Esophagus squamous epithelium (tissue), 5 donors: ENCODE data around the gene FAM221A. TPM values are rescaled to one million over a fixed set of nuclear protein-coding genes. Genes with fewer than 3 reads are reported as not detected.
A peak's percentile ranks its signal among the peaks of the same experiment; 100 is the strongest.

Experiments used
- DNase-seq: peaks from one replicate; lab custom pipeline; 2025; lab: John Stamatoyannopoulos, UW
- H3K27ac ChIP-seq, 4 donors: fragments of 200-600 bp; sonication (generic); one replicate each; pipeline ENCODE4 v1.5.1; 2016 to 2019; ENCODE audit warnings: mild to moderate bottlenecking in 1 of 4
- H3K27me3 ChIP-seq, 4 donors: fragments of 200-600 bp; sonication (generic); 1 replicate in 3 of 4; 2 replicates in 1 of 4; pipeline versions ENCODE4 v1.5.1 to v1.6.0; 2017 to 2021; ENCODE audit warnings: antibody characterized with exemption in 1 of 4
- H3K36me3 ChIP-seq, 3 donors: fragments of 200-600 bp; sonication (generic); one replicate each; pipeline ENCODE4 v1.5.1; 2016 to 2019
- H3K4me1 ChIP-seq, 3 donors: fragments of 200-600 bp; sonication (generic); one replicate each; pipeline ENCODE4 v1.5.1; 2017 to 2019
- H3K4me3 ChIP-seq, 4 donors: fragments of 200-600 bp; sonication (generic); 1 replicate in 3 of 4; 2 replicates in 1 of 4; pipeline ENCODE4 v1.5.1; 2016 to 2019; ENCODE audit warnings: mild to moderate bottlenecking in 2 of 4, moderate library complexity in 1 of 4
- H3K9me3 ChIP-seq, 3 donors: fragments of 200-600 bp; sonication (generic); one replicate each; pipeline ENCODE4 v1.5.1; 2016 to 2019
- CTCF ChIP-seq, 6 experiments: fragments of 450-650 bp in 4 of 6; fragments of 200-600 bp in 2 of 6; sonication (generic) in 2 of 6; IDR thresholded peaks; one replicate each; pipeline ENCODE4 v1.5.1; 2016 to 2019; ENCODE audit warnings: antibody characterized with exemption in 6 of 6, mild to moderate bottlenecking in 4 of 6, moderate library complexity in 4 of 6
- POLR2A ChIP-seq, 4 donors: fragments of 450-650 bp; IDR thresholded peaks; one replicate each; pipeline ENCODE4 v1.6.1; 2017; ENCODE audit warnings: antibody characterized with exemption in 4 of 4, mild to moderate bottlenecking in 4 of 4, moderate library complexity in 3 of 4
- WGBS, 2 donors: methylation state at CpG; one replicate each; pipeline ENCODE4 v1.1.5; 2018; 5-methylcytosine and 5-hydroxymethylcytosine counted together
- intact Hi-C: fragments of 100-400 bp; cut with DNase I; formaldehyde crosslinking; loops from one replicate; pipeline ENCODE4 v1.15.0; 2022
- total RNA-seq, 4 donors: library from RNA; depleted of rRNA; stranded (reverse); fragments of >200 nt; gene quantifications; one replicate each; pipeline ENCODE4 v1.1.0, GENCODE V29; 2016
- donor health status: DM: yes; HTN: yes; CAD: no.

The FAM221A gene
- total RNA-seq, 4 donors from 2014 or later = 4.2 to 17.7 (median 7.7) TPM

DNA sequence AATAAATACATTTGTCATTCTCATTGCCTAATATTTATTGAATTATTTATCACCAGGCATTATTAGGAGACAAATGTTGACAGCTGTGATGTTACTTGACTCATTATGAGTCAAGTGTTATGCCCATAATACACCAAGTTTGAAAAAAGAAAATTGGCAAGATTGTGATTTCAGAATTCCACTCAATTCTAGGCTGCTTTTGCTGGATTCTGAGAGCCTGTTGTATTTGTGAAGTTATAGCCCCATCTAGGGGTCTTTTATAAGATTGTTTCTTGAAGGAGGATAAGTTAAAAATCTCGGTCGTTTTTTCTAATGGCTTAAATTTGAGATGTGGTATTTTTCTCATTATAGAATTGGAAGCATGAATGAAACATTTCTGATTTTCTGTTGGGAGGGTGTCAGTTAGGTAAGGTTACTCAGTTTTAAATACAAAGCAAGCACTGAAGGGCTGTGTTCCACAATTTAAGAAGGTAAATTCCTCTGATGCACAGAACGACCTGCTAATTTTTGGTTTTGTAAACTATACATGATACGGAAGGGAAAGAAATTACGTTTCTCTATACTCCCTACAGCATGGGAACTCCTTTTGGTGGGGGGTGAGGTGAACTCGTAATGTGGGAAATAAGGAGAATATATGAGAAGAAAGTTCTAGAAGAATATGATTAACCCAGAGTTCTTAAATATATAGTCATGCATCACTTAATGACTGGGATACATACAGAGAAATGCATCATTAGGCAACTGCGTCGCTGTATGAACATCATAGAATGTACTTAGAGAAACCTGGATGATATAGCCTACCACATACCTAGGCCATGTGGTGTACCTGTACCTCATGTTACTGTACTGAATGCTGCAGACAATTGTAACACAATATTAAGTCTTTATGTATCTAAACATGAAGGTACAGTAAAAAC lies 32.6 kb downstream of the FAM221A start:
- no peaks in the 10 kb centered on the region for H3K4me1 ChIP-seq
- no peaks in the 10 kb centered on the region for H3K36me3 ChIP-seq
- no peak overlapping the region for H3K27ac ChIP-seq
- no peak for DNase-seq
- WGBS, 2 donors = 37 to 44% methylated on average over 8 of the region's 8 CpGs
- intact Hi-C loops = loop anchor here (10.0 kb wide), 1 partner anchor 138 kb away; no protein-coding TSS in a partner anchor
- no peak for TF ChIP-seq POLR2A (IDR thresholded peaks at IDR 0.05)
- peak in 5 of 6 experiments; percentile 34 to 67 (median 49) for TF ChIP-seq CTCF (IDR thresholded peaks at IDR 0.05)
- H3K9me3 ChIP-seq = no peaks in the 10 kb centered on the region
- no peaks in the 10 kb centered on the region for H3K27me3 ChIP-seq
- H3K4me3 ChIP-seq = no peak overlapping the region

DNA sequence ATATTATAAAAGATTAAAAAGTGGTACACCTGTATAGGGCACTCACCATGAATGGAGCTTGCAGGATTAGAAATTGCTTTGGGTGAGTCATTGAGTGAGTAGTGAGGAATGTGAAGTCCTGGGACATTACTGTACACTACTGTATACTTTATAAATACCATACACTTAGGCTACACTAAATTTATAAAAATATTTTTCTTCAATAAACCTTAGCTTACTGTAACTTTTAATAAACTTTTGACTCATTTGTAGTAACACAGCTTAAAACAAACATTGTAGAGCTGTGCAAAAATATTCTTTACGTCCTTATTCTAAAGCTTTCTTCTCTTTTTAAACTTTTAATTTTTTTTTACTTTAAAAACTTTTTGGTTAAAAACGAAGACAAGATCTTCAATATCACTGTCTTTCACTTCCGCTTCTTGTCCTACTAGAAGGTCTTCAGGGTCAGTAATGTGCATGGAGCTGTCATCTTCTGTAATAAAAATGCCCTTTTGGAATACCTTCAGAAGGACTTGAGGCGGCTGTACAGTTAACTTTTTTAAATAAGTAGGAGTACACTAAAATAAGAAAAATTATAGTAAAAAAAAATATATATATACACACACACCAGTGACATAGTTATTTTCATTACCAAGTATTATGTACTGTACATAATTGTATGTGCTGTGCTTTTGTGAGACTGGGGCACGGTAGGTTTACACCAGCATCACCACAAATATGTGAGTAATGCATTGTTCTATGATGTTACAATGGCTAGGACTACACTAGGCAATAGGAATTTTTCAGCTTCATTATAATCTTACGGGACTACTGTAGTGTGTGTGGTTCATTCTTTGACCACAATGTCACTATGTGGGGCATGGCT lies 33.5 kb downstream of the FAM221A start:
- Histone ChIP-seq H3K27me3 (no peaks in the 10 kb centered on the region), H3K4me3 (no peak overlapping the region), H3K27ac (no peak overlapping the region), H3K4me1 (no peaks in the 10 kb centered on the region), H3K36me3 (no peaks in the 10 kb centered on the region), H3K9me3 (no peaks in the 10 kb centered on the region)
- WGBS, 2 donors = 63 to 68% methylated on average over 6 of the region's 6 CpGs
- no peak for TF ChIP-seq POLR2A (IDR thresholded peaks at IDR 0.05)
- TF ChIP-seq CTCF (IDR thresholded peaks at IDR 0.05) = no peak
- no peak for DNase-seq
- intact Hi-C loops = loop anchor here (10.0 kb wide), 1 partner anchor 139 kb away; no protein-coding TSS in a partner anchor

DNA sequence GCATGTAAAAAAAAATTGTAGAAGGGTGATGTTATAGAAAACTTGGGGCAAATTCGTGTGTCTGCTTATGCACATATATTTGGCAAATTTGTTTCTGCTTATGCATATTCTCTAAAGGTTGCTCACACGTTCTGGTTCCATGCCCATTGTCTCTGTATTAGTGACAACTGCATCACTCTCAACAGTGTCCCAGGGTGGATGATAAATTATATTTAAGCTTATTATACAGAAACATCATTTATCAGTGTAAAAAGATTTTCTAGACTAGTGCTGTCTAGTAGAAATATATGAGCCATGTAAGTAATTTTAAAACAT lies 34.1 kb downstream of the FAM221A start:
- intact Hi-C loops = loop anchor here (10.0 kb wide), 1 partner anchor 139 kb away; no protein-coding TSS in a partner anchor

GRCh38 chr7:23714579-23714978 lies 34.6 kb downstream of the FAM221A start:
- Histone ChIP-seq H3K9me3 (no peaks in the 10 kb centered on the region), H3K4me3 (no peak overlapping the region), H3K27me3 (no peaks in the 10 kb centered on the region), H3K36me3 (no peaks in the 10 kb centered on the region), H3K4me1 (no peaks in the 10 kb centered on the region), H3K27ac (no peak overlapping the region)
- no peak for DNase-seq
- 83 to 90% methylated on average over 1 of the region's 1 CpG for WGBS, 2 donors
- intact Hi-C loops = loop anchor here (10.0 kb wide), 1 partner anchor 140 kb away; no protein-coding TSS in a partner anchor
- no peak for TF ChIP-seq CTCF (IDR thresholded peaks at IDR 0.05)
- no peak for TF ChIP-seq POLR2A (IDR thresholded peaks at IDR 0.05)

More for the DNA sequence above, 34.1 kb downstream of the FAM221A start:
- TF ChIP-seq CTCF (IDR thresholded peaks at IDR 0.05) = no peak
- TF ChIP-seq POLR2A (IDR thresholded peaks at IDR 0.05) = no peak
- Histone ChIP-seq H3K9me3 (no peaks in the 10 kb centered on the region), H3K27ac (no peak overlapping the region), H3K4me1 (no peaks in the 10 kb centered on the region), H3K36me3 (no peaks in the 10 kb centered on the region), H3K27me3 (no peaks in the 10 kb centered on the region), H3K4me3 (no peak overlapping the region)
- 32 to 50% methylated on average over 2 of the region's 2 CpGs for WGBS, 2 donors
- no peak for DNase-seq
